IMR-90 (cell line): Measurements from ENCODE around the gene MAGI1. TPM values are rescaled to one million over a fixed set of nuclear protein-coding genes. Genes with fewer than 3 reads are reported as not detected.

Experiments used
- ATAC-seq: fragments of 200-7000 bp; cut with Tn5 transposase; 2 replicates; pipeline ENCODE4 v1.9.1; 2020; ENCODE audit warnings: low read depth, mild to moderate bottlenecking, moderate library complexity
- BruUV-seq: library from RNA; stranded (reverse); fragments of 400-500 nt; replicated peaks from 2 replicates; lab custom pipeline; 2021; lab: Mats Ljungman, UMichigan
- CTCF ChIA-PET: fragments of 300-600 bp; formaldehyde crosslinking; extraction: SDS; loops from one replicate; lab custom pipeline; 2021; ENCODE audit warnings: antibody characterized with exemption; lab: Yijun Ruan, JAX
- POLR2A ChIA-PET: fragments of 300-600 bp; sonication (Branson Sonifier 250); formaldehyde crosslinking; loops from one replicate; lab custom pipeline; 2022; ENCODE audit warnings: antibody characterized with exemption; ENCODE audit not compliant: unreplicated experiment; lab: Charles Lee
- DNase-seq: peaks from one replicate; pipeline ENCODE4 v3.0.0; 2013
- H2AFZ ChIP-seq: replicated peaks from 2 replicates; pipeline ENCODE3; 2013; ENCODE audit warnings: low read length, mild to moderate bottlenecking; ENCODE audit not compliant: poor library complexity
- H2AK5ac ChIP-seq: 2 replicates; pipeline ENCODE4 v1.6.1; 2013; ENCODE audit warnings: low read depth, low read length, inconsistent platforms
- H2AK9ac ChIP-seq: replicated peaks from 2 replicates; pipeline ENCODE3; 2013; ENCODE audit warnings: mild to moderate bottlenecking, low read depth, low read length, moderate library complexity; ENCODE audit not compliant: poor library complexity
- H2BK120ac ChIP-seq: 2 replicates; pipeline ENCODE4 v1.6.1; 2013; ENCODE audit warnings: low read depth, low read length, inconsistent platforms
- H2BK15ac ChIP-seq: 3 replicates; pipeline ENCODE4 v1.6.1; 2013; ENCODE audit warnings: low read depth, low read length, inconsistent platforms
- H2BK20ac ChIP-seq: 2 replicates; pipeline ENCODE4 v1.6.1; 2013; ENCODE audit warnings: low read depth, mild to moderate bottlenecking, inconsistent platforms, low read length, moderate library complexity
- H2BK5ac ChIP-seq: 2 replicates; pipeline ENCODE4 v1.6.1; 2013; ENCODE audit warnings: mild to moderate bottlenecking, low read depth, low read length, inconsistent platforms; ENCODE audit not compliant: poor library complexity, severe bottlenecking
- H3K14ac ChIP-seq: replicated peaks from 2 replicates; pipeline ENCODE4 v1.6.1; 2013; ENCODE audit warnings: low read depth, low read length, inconsistent platforms
- H3K18ac ChIP-seq: 2 replicates; pipeline ENCODE4 v1.6.1; 2013; ENCODE audit warnings: low read depth, low read length, control low read depth
- H3K23ac ChIP-seq: 2 replicates; pipeline ENCODE4 v1.6.1; 2013; ENCODE audit warnings: low read depth, low read length, inconsistent platforms
- H3K27ac ChIP-seq: 2 replicates; pipeline ENCODE4 v1.5.1; 2013; ENCODE audit warnings: mild to moderate bottlenecking, control low read depth, low read length; ENCODE audit not compliant: insufficient read depth
- H3K27me3 ChIP-seq: 2 replicates; pipeline ENCODE4 v1.6.1; 2013; ENCODE audit warnings: low read length; ENCODE audit not compliant: control insufficient read depth, insufficient read depth
- H3K36me3 ChIP-seq: 2 replicates; pipeline ENCODE4 v1.6.1; 2013; ENCODE audit warnings: low read length, mixed read lengths; ENCODE audit not compliant: control insufficient read depth, insufficient read depth
- H3K4ac ChIP-seq: 2 replicates; pipeline ENCODE4 v1.6.1; 2013; ENCODE audit warnings: low read depth, low read length, inconsistent platforms
- H3K4me1 ChIP-seq: 2 replicates; pipeline ENCODE4 v1.6.1; 2013; ENCODE audit warnings: low read length, mixed read lengths; ENCODE audit not compliant: control insufficient read depth, insufficient read depth
- H3K4me2 ChIP-seq: 2 replicates; pipeline ENCODE4 v1.6.1; 2013; ENCODE audit warnings: low read depth, mild to moderate bottlenecking, control low read depth, low read length, moderate library complexity
- H3K4me3 ChIP-seq: 2 replicates; pipeline ENCODE4 v1.5.1; 2013; ENCODE audit warnings: low read depth, mild to moderate bottlenecking, control low read depth, low read length, moderate library complexity; ENCODE audit not compliant: insufficient read depth
- H3K56ac ChIP-seq: 2 replicates; pipeline ENCODE4 v1.6.1; 2013; ENCODE audit warnings: low read length, inconsistent platforms; ENCODE audit not compliant: insufficient read depth; ENCODE audit errors: extremely low read depth
- H3K79me1 ChIP-seq, 2 experiments: 2 replicates each; pipeline ENCODE4 v1.6.1; 2013; ENCODE audit warnings: low read length in 2 of 2, inconsistent platforms in 1 of 2, low read depth in 1 of 2
- H3K9ac ChIP-seq: 2 replicates; pipeline ENCODE4 v1.6.1; 2013; ENCODE audit warnings: low read depth, low read length, control low read depth
- H3K9me1 ChIP-seq: 2 replicates; pipeline ENCODE4 v1.6.1; 2013; ENCODE audit warnings: low read length, inconsistent platforms; ENCODE audit not compliant: insufficient read depth
- H3K9me3 ChIP-seq: 2 replicates; pipeline ENCODE4 v1.6.1; 2013; ENCODE audit warnings: low read length; ENCODE audit not compliant: control insufficient read depth, insufficient read depth
- H4K20me1 ChIP-seq: 2 replicates; pipeline ENCODE4 v1.6.1; 2013; ENCODE audit warnings: low read length, inconsistent platforms; ENCODE audit not compliant: insufficient read depth
- H4K5ac ChIP-seq: 2 replicates; pipeline ENCODE4 v1.6.1; 2013; ENCODE audit warnings: mild to moderate bottlenecking, low read depth, low read length, control low read depth
- H4K8ac ChIP-seq, 2 experiments: 2 replicates each; pipeline ENCODE4 v1.6.1; 2013; ENCODE audit warnings: low read depth in 2 of 2, low read length in 2 of 2, control low read depth in 1 of 2, inconsistent platforms in 1 of 2
- H4K91ac ChIP-seq: 2 replicates; pipeline ENCODE4 v1.6.1; 2013; ENCODE audit warnings: low read depth, low read length, inconsistent platforms; ENCODE audit not compliant: insufficient read depth
- BHLHE40 ChIP-seq: fragments of 150-350 bp; IDR thresholded peaks from 2 replicates; pipeline ENCODE4 v1.6.1; 2016; ENCODE audit warnings: mild to moderate bottlenecking, low read depth, low read length
- CEBPB ChIP-seq: IDR thresholded peaks from 2 replicates; pipeline ENCODE4 v1.6.1; 2012; ENCODE audit warnings: low read depth, low read length, improper control_type of control experiment
- CHD1 ChIP-seq: IDR thresholded peaks from 2 replicates; pipeline ENCODE4 v1.6.1; 2012; ENCODE audit warnings: low read depth, low read length, improper control_type of control experiment
- ELK1 ChIP-seq: fragments of 150-350 bp; IDR thresholded peaks from 2 replicates; pipeline ENCODE4 v1.6.1; 2016; ENCODE audit warnings: low read depth, mild to moderate bottlenecking, low read length, moderate library complexity, borderline replicate concordance
- FOS ChIP-seq: fragments of 150-350 bp; IDR thresholded peaks from 2 replicates; pipeline ENCODE4 v1.6.1; 2016; ENCODE audit warnings: low read depth, low read length
- MAFK ChIP-seq: IDR thresholded peaks from 2 replicates; pipeline ENCODE4 v1.6.1; 2012; ENCODE audit warnings: low read depth, low read length, improper control_type of control experiment
- NFE2L2 ChIP-seq: fragments of 150-350 bp; IDR thresholded peaks from 2 replicates; pipeline ENCODE4 v1.6.1; 2016; ENCODE audit warnings: low read depth, mild to moderate bottlenecking, low read length
- POLR2A ChIP-seq: IDR thresholded peaks from 2 replicates; pipeline ENCODE4 v1.6.1; 2012; ENCODE audit warnings: mild to moderate bottlenecking, low read depth, low read length
- RCOR1 ChIP-seq: IDR thresholded peaks from 2 replicates; pipeline ENCODE4 v1.6.1; 2012; ENCODE audit warnings: mild to moderate bottlenecking, low read length, improper control_type of control experiment; ENCODE audit not compliant: insufficient replicate concordance
- RFX5 ChIP-seq: IDR thresholded peaks from 2 replicates; pipeline ENCODE4 v1.8.0; 2012; ENCODE audit warnings: low read depth, mild to moderate bottlenecking, low read length, moderate library complexity
- WGBS, 2 experiments: methylation state at CpG; one replicate each; pipeline versions ENCODE4 v1.1.5 to v1.1.7; 2013; ENCODE audit warnings: missing lambda C conversion rate in 2 of 2; ENCODE audit not compliant: insufficient read length in 1 of 2; ENCODE audit errors: extremely low coverage in 2 of 2; 5-methylcytosine and 5-hydroxymethylcytosine counted together
- dilution Hi-C: fragments of 300-500 bp; cut with HindIII; formaldehyde crosslinking; loops from one replicate; pipeline ENCODE4 v1.14.3; 2018; ENCODE audit warnings: low sequenced_read_pairs; ENCODE audit not compliant: unreplicated experiment
- in situ Hi-C: fragments of 300-500 bp; cut with MboI; formaldehyde crosslinking; loops from 3 replicates; pipeline ENCODE4 v1.14.3; 2019; ENCODE audit warnings: low sequenced_read_pairs, inconsistent platforms, mixed read lengths
- intact Hi-C: fragments of 100-400 bp; cut with micrococcal nuclease; formaldehyde crosslinking; loops from 2 replicates; pipeline ENCODE4 v1.10.0; 2022
- polyA plus RNA-seq, 3 experiments: library from polyadenylated mRNA; depleted of rRNA; stranded (reverse); fragments of >200 nt; gene quantifications; 2 replicates each; pipeline ENCODE4 v1.2.3, GENCODE V29; 2012; ENCODE audit warnings: low replicate concordance in 1 of 3
- total RNA-seq: library from RNA; depleted of rRNA; stranded (reverse); fragments of >200 nt; gene quantifications from 2 replicates; pipeline ENCODE4 v1.2.3, GENCODE V29; 2012
- TF ChIP-seq, protein P1 (sequence below): conservative IDR thresholded peaks from 2 replicates; pipeline ENCODE4 v1.5.1; 2012; ENCODE audit warnings: mild to moderate bottlenecking, low read depth, low read length, improper control_type of control experiment
- TF ChIP-seq, protein P2 (sequence below): fragments of 150-350 bp; IDR thresholded peaks from 2 replicates; pipeline ENCODE4 v1.6.1; 2017; ENCODE audit warnings: mild to moderate bottlenecking, antibody characterized with exemption, low read length, low read depth

MAGI1 gene
- total and polyA plus RNA-seq, 2 of the 4 experiments (the other 2 are of a cell fraction), result 14.5 to 24.2 TPM

DNA sequence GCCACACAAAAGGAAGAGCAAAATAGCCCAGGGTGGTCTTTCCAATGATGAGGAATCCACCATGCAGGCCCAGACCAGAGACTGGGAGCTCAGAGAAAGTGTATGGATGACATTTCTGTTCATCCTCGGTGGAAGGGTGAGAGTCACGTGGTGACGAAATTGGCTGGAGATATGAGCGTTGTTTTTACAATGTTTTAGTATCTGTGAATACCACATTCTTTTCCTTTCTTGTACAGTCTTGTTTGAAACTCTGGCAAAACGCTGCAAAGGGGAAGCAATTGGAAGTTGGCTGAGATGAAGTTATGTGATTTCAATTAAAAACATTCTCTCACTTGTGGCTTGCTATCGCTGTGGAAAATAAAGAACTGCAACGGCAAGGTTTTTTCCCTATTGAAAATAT is 137.5 kb downstream of the MAGI1 start:
- Histone ChIP-seq H2AK5ac (no peak overlapping the region), H3K23ac (no peak overlapping the region), H3K4me2 (no peak overlapping the region), H2BK120ac (no peak overlapping the region), H4K8ac (no peak overlapping the region), H2AFZ (no peak overlapping the region), H2BK20ac (no peak overlapping the region), H3K9me1 (peaks cover 4% of the 10 kb centered on the region; the same call in 1 of the 2 replicates), H3K4me1 (peaks cover 5% of the 10 kb centered on the region; the same call in 1 of the 2 replicates), H3K9me3 (no peaks in the 10 kb centered on the region), H4K5ac (no peak overlapping the region), H3K79me1 (peaks cover 13 to 38% of the 10 kb centered on the region in 2 experiments; a peak in 2 of 4 replicates), H2AK9ac (no peak overlapping the region), H3K4ac (no peak overlapping the region), H3K14ac (no peak overlapping the region), H4K20me1 (no peaks in the 10 kb centered on the region; the same call in 1 of the 2 replicates), H3K18ac (no peak overlapping the region), H2BK5ac (no peak overlapping the region), H3K9ac (no peak overlapping the region), H3K56ac (no peak overlapping the region), H2BK15ac (no peak overlapping the region), H3K27me3 (no peaks in the 10 kb centered on the region), H3K36me3 (no peaks in the 10 kb centered on the region), H3K27ac (no peak overlapping the region), H3K4me3 (no peak overlapping the region), H4K91ac (no peak overlapping the region)
- POLR2A ChIA-PET, result no interaction called here
- in situ Hi-C loops, result no loop called here
- CTCF ChIA-PET, result no interaction called here
- dilution Hi-C loops, result no loop called here
- intact Hi-C loops, result no loop called here
- no peak for DNase-seq
- TF ChIP-seq CHD1, result no peak
- TF ChIP-seq BHLHE40, result no peak
- TF ChIP-seq RCOR1, result no peak
- TF ChIP-seq ELK1, result no peak
- TF ChIP-seq, protein P1, sequence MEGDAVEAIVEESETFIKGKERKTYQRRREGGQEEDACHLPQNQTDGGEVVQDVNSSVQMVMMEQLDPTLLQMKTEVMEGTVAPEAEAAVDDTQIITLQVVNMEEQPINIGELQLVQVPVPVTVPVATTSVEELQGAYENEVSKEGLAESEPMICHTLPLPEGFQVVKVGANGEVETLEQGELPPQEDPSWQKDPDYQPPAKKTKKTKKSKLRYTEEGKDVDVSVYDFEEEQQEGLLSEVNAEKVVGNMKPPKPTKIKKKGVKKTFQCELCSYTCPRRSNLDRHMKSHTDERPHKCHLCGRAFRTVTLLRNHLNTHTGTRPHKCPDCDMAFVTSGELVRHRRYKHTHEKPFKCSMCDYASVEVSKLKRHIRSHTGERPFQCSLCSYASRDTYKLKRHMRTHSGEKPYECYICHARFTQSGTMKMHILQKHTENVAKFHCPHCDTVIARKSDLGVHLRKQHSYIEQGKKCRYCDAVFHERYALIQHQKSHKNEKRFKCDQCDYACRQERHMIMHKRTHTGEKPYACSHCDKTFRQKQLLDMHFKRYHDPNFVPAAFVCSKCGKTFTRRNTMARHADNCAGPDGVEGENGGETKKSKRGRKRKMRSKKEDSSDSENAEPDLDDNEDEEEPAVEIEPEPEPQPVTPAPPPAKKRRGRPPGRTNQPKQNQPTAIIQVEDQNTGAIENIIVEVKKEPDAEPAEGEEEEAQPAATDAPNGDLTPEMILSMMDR, result no peak
- TF ChIP-seq NFE2L2, result no peak
- no peak for TF ChIP-seq CEBPB
- TF ChIP-seq RFX5, result no peak
- TF ChIP-seq MAFK, result no peak
- no peak for TF ChIP-seq POLR2A
- TF ChIP-seq, protein P2, sequence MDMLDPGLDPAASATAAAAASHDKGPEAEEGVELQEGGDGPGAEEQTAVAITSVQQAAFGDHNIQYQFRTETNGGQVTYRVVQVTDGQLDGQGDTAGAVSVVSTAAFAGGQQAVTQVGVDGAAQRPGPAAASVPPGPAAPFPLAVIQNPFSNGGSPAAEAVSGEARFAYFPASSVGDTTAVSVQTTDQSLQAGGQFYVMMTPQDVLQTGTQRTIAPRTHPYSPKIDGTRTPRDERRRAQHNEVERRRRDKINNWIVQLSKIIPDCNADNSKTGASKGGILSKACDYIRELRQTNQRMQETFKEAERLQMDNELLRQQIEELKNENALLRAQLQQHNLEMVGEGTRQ, result no peak
- no peak for TF ChIP-seq FOS
- no TSS peak for BruUV-seq
- ATAC-seq, result no peak
- WGBS, 2 experiments, result 67% methylated on average over 1 of the region's 7 CpGs; no CpG with 5 or more reads in 1 of the 2 experiments
